Fibroblast of pulmonary artery (primary cell): Measurements from ENCODE around the gene PAM16.

Experiments used
- DNase-seq: peaks from one replicate; pipeline ENCODE4 v3.0.0-alpha.2; 2010; ENCODE audit warnings: low read depth
- H3K4me3 ChIP-seq: replicated peaks from 2 replicates; pipeline ENCODE4 v1.5.1; 2011; ENCODE audit warnings: low read depth, mild to moderate bottlenecking, control low read depth, low read length, moderate library complexity
- TF ChIP-seq, protein P1 (sequence below): IDR thresholded peaks from 2 replicates; pipeline ENCODE4 v1.5.1; 2011; ENCODE audit warnings: mild to moderate bottlenecking, control low read depth, low read length, inconsistent platforms; ENCODE audit errors: missing control alignments

Gene PAM16

DNA sequence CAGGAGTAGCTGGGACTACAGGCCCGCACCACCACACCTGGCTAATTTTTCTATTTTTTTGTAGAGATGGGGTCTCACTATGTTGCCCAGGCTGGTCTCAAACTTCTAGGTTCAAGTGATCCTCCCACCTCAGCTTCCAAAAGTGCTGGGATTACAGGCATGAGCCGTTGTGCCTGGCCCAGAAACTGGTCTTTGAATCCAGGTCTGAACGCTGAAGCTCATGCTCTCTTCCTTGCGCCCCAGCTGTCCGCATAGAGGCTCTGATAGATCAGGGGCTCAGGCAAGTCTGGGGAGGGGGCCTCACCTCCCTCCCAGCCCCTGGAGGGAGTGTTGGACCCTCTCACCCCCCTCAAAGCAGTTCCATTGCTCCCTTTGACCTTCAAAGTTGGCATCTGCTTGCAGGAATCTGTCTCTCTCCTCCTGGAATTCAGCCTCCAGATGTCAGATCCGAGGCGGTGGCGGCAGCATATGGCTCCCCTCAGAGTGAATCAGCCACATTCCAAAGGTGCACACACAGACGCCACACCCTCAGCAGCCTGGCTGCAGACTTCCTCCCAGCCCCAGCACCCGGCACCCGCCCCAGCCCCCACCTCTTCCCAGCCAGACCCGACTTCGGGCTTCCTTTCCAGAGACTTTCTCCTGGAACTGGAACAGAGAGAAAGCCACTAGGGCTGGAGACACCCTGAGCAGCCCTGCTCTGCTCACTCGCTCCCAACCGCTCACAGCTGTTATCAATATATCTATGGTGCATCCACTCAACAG lies 52.2 kb downstream of the PAM16 start:
- DNase-seq = peak; percentile 92
- peak overlapping the region; percentile 27 for H3K4me3 ChIP-seq
- TF ChIP-seq, protein P1, sequence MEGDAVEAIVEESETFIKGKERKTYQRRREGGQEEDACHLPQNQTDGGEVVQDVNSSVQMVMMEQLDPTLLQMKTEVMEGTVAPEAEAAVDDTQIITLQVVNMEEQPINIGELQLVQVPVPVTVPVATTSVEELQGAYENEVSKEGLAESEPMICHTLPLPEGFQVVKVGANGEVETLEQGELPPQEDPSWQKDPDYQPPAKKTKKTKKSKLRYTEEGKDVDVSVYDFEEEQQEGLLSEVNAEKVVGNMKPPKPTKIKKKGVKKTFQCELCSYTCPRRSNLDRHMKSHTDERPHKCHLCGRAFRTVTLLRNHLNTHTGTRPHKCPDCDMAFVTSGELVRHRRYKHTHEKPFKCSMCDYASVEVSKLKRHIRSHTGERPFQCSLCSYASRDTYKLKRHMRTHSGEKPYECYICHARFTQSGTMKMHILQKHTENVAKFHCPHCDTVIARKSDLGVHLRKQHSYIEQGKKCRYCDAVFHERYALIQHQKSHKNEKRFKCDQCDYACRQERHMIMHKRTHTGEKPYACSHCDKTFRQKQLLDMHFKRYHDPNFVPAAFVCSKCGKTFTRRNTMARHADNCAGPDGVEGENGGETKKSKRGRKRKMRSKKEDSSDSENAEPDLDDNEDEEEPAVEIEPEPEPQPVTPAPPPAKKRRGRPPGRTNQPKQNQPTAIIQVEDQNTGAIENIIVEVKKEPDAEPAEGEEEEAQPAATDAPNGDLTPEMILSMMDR = no peak

DNA sequence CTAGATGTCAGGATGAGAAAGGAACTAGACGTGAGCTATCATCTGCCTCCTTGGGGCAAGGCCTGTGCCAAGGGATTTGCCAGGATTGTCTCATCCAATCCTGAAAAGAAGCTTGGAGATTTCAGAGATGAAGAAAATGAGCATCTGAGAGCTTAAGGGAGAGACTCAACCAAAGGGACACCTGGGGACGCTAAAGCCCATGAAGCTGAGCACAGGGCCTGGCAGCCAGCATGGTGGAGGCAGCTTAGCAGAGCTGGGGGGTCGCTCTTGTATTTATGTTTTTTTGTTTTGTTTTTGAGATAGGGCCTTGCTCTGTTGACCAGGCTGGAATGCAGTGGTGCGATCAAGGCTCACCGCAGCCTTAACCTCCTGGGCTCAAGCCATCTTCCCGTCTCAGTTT lies 53.6 kb downstream of the PAM16 start:
- DNase-seq = no peak
- TF ChIP-seq, protein P1 = no peak
- H3K4me3 ChIP-seq = no peak overlapping the region

GRCh38 chr16:4295581-4295980 lies 55.5 kb downstream of the PAM16 start:
- no peak for DNase-seq
- TF ChIP-seq, protein P1 = no peak

GRCh38 chr16:4293822-4294457 lies 57.2 kb downstream of the PAM16 start:
- DNase-seq = peak; percentile 79
- H3K4me3 ChIP-seq = no peak overlapping the region
- TF ChIP-seq, protein P1 = no peak

More at GRCh38 chr16:4295581-4295980, 55.5 kb downstream of the PAM16 start:
- no peak overlapping the region for H3K4me3 ChIP-seq

GRCh38 chr16:4293181-4293716 lies 57.9 kb downstream of the PAM16 start:
- no peak for DNase-seq
- TF ChIP-seq, protein P1 = no peak
- no peak overlapping the region for H3K4me3 ChIP-seq

DNA sequence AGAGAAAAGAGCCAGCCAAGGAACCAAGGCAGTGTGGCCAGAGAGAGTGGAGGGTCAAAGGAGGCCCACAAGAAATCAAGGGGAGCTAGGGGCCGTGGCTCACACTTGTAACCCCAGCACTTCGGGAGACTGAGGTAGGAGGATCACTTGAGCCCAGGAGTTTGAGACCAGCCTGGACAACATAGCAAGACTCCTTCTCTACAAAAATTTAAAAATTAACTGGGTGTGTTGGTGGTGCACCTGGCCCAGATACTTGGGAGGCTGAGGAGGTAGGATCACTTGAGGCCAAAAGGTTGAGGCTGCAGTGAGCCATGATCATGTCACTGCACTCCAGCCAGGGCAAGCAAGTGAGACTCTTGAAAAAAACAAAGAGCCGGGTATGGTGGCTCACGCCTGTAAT lies 59.4 kb downstream of the PAM16 start:
- TF ChIP-seq, protein P1 = no peak
- no peak for DNase-seq
- H3K4me3 ChIP-seq = no peak overlapping the region
